GM23338 (cell line): Measurements from ENCODE around the gene THUMPD3. TPM values are rescaled to one million over a fixed set of nuclear protein-coding genes. Genes with fewer than 3 reads are reported as not detected.

Experiments used
- ATAC-seq: fragments of 200-7000 bp; cut with Tn5 transposase; 3 replicates; pipeline ENCODE4 v1.9.1; 2020
- DNase-seq: peaks from one replicate; pipeline ENCODE4 v3.0.0-alpha.2; 2015; ENCODE audit warnings: low spot score
- H2AFZ ChIP-seq: fragments of 200-600 bp; sonication (generic); 2 replicates; pipeline ENCODE4 v1.8.0; 2016; ENCODE audit warnings: antibody characterized with exemption, mild to moderate bottlenecking, moderate library complexity
- H3F3A ChIP-seq: fragments of 200-600 bp; sonication (generic); replicated peaks from 2 replicates; pipeline ENCODE4 v1.8.0; 2017; ENCODE audit warnings: antibody characterized with exemption, mixed run types, low read depth
- H3K27ac ChIP-seq: fragments of 200-600 bp; sonication (generic); 2 replicates; pipeline ENCODE4 v1.6.1; 2016; ENCODE audit warnings: low read depth
- H3K27me3 ChIP-seq: fragments of 200-600 bp; sonication (generic); 2 replicates; pipeline ENCODE4 v1.8.0; 2016; ENCODE audit warnings: mild to moderate bottlenecking, mixed run types, moderate library complexity; ENCODE audit not compliant: insufficient read depth
- H3K36me3 ChIP-seq: fragments of 200-600 bp; sonication (generic); 2 replicates; pipeline ENCODE4 v1.8.0; 2016; ENCODE audit warnings: mild to moderate bottlenecking; ENCODE audit not compliant: insufficient read depth
- H3K4me1 ChIP-seq: fragments of 200-600 bp; sonication (generic); 2 replicates; pipeline ENCODE4 v1.8.0; 2016; ENCODE audit warnings: mild to moderate bottlenecking, moderate library complexity; ENCODE audit not compliant: insufficient read depth
- H3K4me2 ChIP-seq: fragments of 200-600 bp; sonication (generic); 2 replicates; pipeline ENCODE4 v1.7.1; 2017; ENCODE audit warnings: mixed run types
- H3K4me3 ChIP-seq: fragments of 200-600 bp; sonication (generic); 2 replicates; pipeline ENCODE4 v1.6.1; 2016; ENCODE audit warnings: mixed run types
- H3K79me2 ChIP-seq: fragments of 200-600 bp; sonication (generic); replicated peaks from 2 replicates; pipeline ENCODE4 v1.8.0; 2017; ENCODE audit warnings: mild to moderate bottlenecking; ENCODE audit not compliant: insufficient read depth
- H3K9me2 ChIP-seq: fragments of 200-600 bp; sonication (generic); 2 replicates; pipeline ENCODE4 v1.8.0; 2017; ENCODE audit not compliant: insufficient read depth
- H4K20me1 ChIP-seq: fragments of 200-600 bp; sonication (generic); replicated peaks from 2 replicates; pipeline ENCODE4 v1.8.0; 2017; ENCODE audit warnings: mild to moderate bottlenecking; ENCODE audit not compliant: insufficient read depth
- H3K27ac Mint-ChIP-seq: 2 replicates; pipeline ENCODE4 v1.8.0; 2020; ENCODE audit warnings: inconsistent platforms, mild to moderate bottlenecking, moderate library complexity, mixed read lengths
- H3K27me3 Mint-ChIP-seq: 3 replicates; pipeline ENCODE4 v1.8.0; 2022; ENCODE audit warnings: low read depth, mild to moderate bottlenecking, moderate library complexity, mixed read lengths, inconsistent platforms; ENCODE audit not compliant: insufficient read depth, poor library complexity
- H3K36me3 Mint-ChIP-seq: 3 replicates; pipeline ENCODE4 v1.8.0; 2021; ENCODE audit warnings: low read depth, mild to moderate bottlenecking, inconsistent platforms, moderate library complexity, mixed read lengths
- H3K4me1 Mint-ChIP-seq: 3 replicates; pipeline ENCODE4 v1.8.0; 2020; ENCODE audit warnings: mild to moderate bottlenecking, inconsistent platforms, mixed read lengths
- H3K4me3 Mint-ChIP-seq: 3 replicates; pipeline ENCODE4 v1.8.0; 2021; ENCODE audit warnings: moderate library complexity, mild to moderate bottlenecking, inconsistent platforms, mixed read lengths
- H3K9me3 Mint-ChIP-seq: 3 replicates; pipeline ENCODE4 v1.8.0; 2020; ENCODE audit warnings: moderate library complexity, mild to moderate bottlenecking, inconsistent platforms, mixed read lengths
- CREB1 ChIP-seq: fragments of 250-450 bp; sonication (Bioruptor Pico); IDR thresholded peaks from 2 replicates; pipeline ENCODE4 v1.5.0; 2020; ENCODE audit warnings: low read depth, mild to moderate bottlenecking, moderate library complexity
- EZH2 ChIP-seq: fragments of 200-600 bp; sonication (generic); IDR thresholded peaks from one replicate; pipeline ENCODE4 v1.8.0; 2017; ENCODE audit warnings: antibody characterized with exemption, mild to moderate bottlenecking, low read depth; ENCODE audit not compliant: unreplicated experiment
- EZH2phosphoT487 ChIP-seq: fragments of 200-600 bp; sonication (generic); IDR thresholded peaks from one replicate; pipeline ENCODE4 v1.8.1; 2018; ENCODE audit warnings: antibody characterized with exemption; ENCODE audit not compliant: unreplicated experiment
- JUNB ChIP-seq: IDR thresholded peaks from one replicate; pipeline ENCODE4 v1.6.1; 2016; ENCODE audit warnings: antibody characterized with exemption; ENCODE audit not compliant: unreplicated experiment
- NANOG ChIP-seq: IDR thresholded peaks from 2 replicates; pipeline ENCODE4 v1.6.1; 2016; ENCODE audit warnings: antibody characterized with exemption, borderline replicate concordance
- POLR2AphosphoS5 ChIP-seq: IDR thresholded peaks from 2 replicates; pipeline ENCODE4 v1.6.1; 2016; ENCODE audit warnings: antibody characterized with exemption, low read depth
- STAT1 ChIP-seq: IDR thresholded peaks from one replicate; pipeline ENCODE4 v1.6.1; 2016; ENCODE audit warnings: antibody characterized with exemption; ENCODE audit not compliant: unreplicated experiment
- ZNF114 ChIP-seq: fragments of 250-450 bp; sonication (Bioruptor Pico); IDR thresholded peaks from 2 replicates; pipeline ENCODE4 v1.5.0; 2020; ENCODE audit warnings: mild to moderate bottlenecking, moderate library complexity
- ZNF331 ChIP-seq: fragments of 250-450 bp; sonication (Bioruptor Pico); IDR thresholded peaks from 2 replicates; pipeline ENCODE4 v1.5.0; 2020; ENCODE audit warnings: low read depth, mild to moderate bottlenecking, moderate library complexity
- ZNF462 ChIP-seq: fragments of 250-450 bp; sonication (Bioruptor Pico); IDR thresholded peaks from 2 replicates; pipeline ENCODE4 v1.5.0; 2020; ENCODE audit warnings: mild to moderate bottlenecking, moderate library complexity
- long read RNA-seq: library from polyadenylated mRNA; unstranded; transcript quantifications from one replicate; pipeline ENCODE4 v2.0.0, GENCODE V29; 2020; ENCODE audit not compliant: unreplicated experiment
- polyA plus RNA-seq: library from polyadenylated mRNA; unstranded; fragments of >200 nt; fragmentation: Nextera tagmentation; extraction: Ambion mirVana; gene quantifications from 2 replicates; pipeline ENCODE4 v1.2.1, GENCODE V29; 2016
- total RNA-seq: library from RNA; depleted of rRNA; stranded (reverse); fragments of >200 nt; shearing (Covaris generic); gene quantifications from 2 replicates; pipeline ENCODE4 v1.2.3, GENCODE V29; 2014; rRNA removed
- TF ChIP-seq, protein P1 (sequence below): IDR thresholded peaks from 2 replicates; pipeline ENCODE4 v1.6.1; 2016; ENCODE audit warnings: antibody characterized with exemption
- TF ChIP-seq, protein P2 (sequence below): IDR thresholded peaks from one replicate; pipeline ENCODE4 v1.6.1; 2018; ENCODE audit warnings: antibody characterized with exemption; ENCODE audit not compliant: unreplicated experiment

The THUMPD3 gene, protein sequence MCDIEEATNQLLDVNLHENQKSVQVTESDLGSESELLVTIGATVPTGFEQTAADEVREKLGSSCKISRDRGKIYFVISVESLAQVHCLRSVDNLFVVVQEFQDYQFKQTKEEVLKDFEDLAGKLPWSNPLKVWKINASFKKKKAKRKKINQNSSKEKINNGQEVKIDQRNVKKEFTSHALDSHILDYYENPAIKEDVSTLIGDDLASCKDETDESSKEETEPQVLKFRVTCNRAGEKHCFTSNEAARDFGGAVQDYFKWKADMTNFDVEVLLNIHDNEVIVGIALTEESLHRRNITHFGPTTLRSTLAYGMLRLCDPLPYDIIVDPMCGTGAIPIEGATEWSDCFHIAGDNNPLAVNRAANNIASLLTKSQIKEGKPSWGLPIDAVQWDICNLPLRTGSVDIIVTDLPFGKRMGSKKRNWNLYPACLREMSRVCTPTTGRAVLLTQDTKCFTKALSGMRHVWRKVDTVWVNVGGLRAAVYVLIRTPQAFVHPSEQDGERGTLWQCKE
- total RNA-seq (30.1 and 37.3 TPM in 2 replicates), polyA plus RNA-seq (45.2 and 54.1 TPM in 2 replicates)
- long read RNA-seq, transcript THUMPD3-206 (10 exons, 2,877 nt): major isoform, 7 of 28 reads
- long read RNA-seq, transcript THUMPD3-201 (10 exons, 3,961 nt): minor isoform, 5 of 28 reads
- long read RNA-seq, partial matches to known transcripts: 12 of 28 reads
- long read RNA-seq, other reads (novel, unspliced or antisense): 4 of 28 reads

DNA sequence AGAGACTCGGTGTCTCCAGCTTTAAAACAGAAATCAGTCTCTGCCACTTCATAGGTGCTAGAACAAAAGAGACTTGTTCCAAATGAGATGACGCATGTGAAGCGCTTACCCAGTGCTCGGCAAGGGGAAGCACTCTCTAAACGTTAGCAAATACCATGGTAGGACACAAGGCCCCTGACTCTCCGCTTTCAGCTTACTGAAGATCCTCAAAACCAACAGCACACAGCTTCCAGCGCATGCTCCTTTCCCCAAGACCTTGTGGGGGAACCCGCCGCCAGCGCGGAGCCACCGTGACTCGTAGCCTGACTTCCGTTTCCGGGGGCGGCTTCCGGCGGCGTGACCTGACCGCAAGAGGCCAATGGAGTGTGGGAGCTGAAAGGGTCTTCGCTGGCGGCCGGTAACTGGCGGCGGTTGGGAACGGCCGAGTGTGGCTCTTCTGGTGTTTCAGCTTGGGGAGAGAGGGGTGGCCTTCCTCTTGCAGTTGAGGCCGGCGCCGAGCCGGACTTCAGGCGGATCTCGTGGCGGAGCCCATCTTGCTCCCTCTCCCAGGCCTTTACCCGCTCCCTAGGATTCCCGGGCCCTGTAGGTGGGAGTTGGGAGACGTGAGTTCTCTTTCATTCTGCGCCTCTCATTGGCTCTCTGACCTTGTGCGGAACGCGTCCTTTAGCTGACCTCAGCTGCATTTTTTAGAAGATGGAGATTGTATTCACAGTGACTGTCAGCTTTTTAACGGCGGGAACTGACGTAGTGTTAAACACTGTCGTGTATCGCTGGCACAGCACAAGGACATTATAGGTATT is at the start of gene THUMPD3:
Gene THUMPD3 (plus strand): TSS at position 324 of the 800 bp plus-strand sequence. CDS start 2,015 bp downstream, outside the sequence.
- peak within 1 kb of the TSS; percentile 86 for H3K4me2 ChIP-seq
- H3K27me3 Mint-ChIP-seq: peaks cover 5% of the 10 kb centered on the region
- H3K4me3 ChIP-seq: peak within 1 kb of the TSS; percentile 77
- ATAC-seq (peak; percentile 98), DNase-seq (peak; percentile 95)
- H3K4me3 Mint-ChIP-seq: peak within 1 kb of the TSS; percentile 96
- H3K36me3 Mint-ChIP-seq: peaks cover 50% of the 10 kb centered on the region
- peaks cover 11% of the 10 kb centered on the region; the same call in 1 of the 3 replicates for H3K4me1 Mint-ChIP-seq
- H3K9me3 Mint-ChIP-seq: peaks cover 3% of the 10 kb centered on the region; the same call in 2 of the 3 replicates
- no peaks in the 10 kb centered on the region; the same call in 1 of the 2 replicates for H4K20me1 ChIP-seq
- H3K27ac Mint-ChIP-seq: peak within 1 kb of the TSS; percentile 99
- 0 out of 2 replicates have a peak, but pooled peaks cover 11% of the 10 kb centered on the region for H3K9me2 ChIP-seq
- peaks cover 10% of the 10 kb centered on the region; the same call in 1 of the 2 replicates for H3K4me1 ChIP-seq
- peaks cover 26% of the 10 kb centered on the region for H3K79me2 ChIP-seq
- peak within 1 kb of the TSS; percentile 95 for H3K27ac ChIP-seq
- no peaks in the 10 kb centered on the region for H3K27me3 ChIP-seq
- 0 out of 2 replicates have a peak, but pooled peaks cover 3% of the 10 kb centered on the region for H3F3A ChIP-seq
- H2AFZ ChIP-seq: peak within 1 kb of the TSS; percentile 60; the same call in 1 of the 2 replicates
- peaks cover 30% of the 10 kb centered on the region for H3K36me3 ChIP-seq
- TF ChIP-seq, protein P1, sequence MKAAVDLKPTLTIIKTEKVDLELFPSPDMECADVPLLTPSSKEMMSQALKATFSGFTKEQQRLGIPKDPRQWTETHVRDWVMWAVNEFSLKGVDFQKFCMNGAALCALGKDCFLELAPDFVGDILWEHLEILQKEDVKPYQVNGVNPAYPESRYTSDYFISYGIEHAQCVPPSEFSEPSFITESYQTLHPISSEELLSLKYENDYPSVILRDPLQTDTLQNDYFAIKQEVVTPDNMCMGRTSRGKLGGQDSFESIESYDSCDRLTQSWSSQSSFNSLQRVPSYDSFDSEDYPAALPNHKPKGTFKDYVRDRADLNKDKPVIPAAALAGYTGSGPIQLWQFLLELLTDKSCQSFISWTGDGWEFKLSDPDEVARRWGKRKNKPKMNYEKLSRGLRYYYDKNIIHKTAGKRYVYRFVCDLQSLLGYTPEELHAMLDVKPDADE: peak; percentile 91
- TF ChIP-seq POLR2AphosphoS5 (peak; percentile 98), ZNF331 (no peak), ZNF114 (CRISPR knock-in tag) (no peak), STAT1 (no peak), EZH2phosphoT487 (no peak), NANOG (no peak), CREB1 (peak; percentile 27), EZH2 (no peak), JUNB (no peak), ZNF462 (no peak)
- TF ChIP-seq, protein P2, sequence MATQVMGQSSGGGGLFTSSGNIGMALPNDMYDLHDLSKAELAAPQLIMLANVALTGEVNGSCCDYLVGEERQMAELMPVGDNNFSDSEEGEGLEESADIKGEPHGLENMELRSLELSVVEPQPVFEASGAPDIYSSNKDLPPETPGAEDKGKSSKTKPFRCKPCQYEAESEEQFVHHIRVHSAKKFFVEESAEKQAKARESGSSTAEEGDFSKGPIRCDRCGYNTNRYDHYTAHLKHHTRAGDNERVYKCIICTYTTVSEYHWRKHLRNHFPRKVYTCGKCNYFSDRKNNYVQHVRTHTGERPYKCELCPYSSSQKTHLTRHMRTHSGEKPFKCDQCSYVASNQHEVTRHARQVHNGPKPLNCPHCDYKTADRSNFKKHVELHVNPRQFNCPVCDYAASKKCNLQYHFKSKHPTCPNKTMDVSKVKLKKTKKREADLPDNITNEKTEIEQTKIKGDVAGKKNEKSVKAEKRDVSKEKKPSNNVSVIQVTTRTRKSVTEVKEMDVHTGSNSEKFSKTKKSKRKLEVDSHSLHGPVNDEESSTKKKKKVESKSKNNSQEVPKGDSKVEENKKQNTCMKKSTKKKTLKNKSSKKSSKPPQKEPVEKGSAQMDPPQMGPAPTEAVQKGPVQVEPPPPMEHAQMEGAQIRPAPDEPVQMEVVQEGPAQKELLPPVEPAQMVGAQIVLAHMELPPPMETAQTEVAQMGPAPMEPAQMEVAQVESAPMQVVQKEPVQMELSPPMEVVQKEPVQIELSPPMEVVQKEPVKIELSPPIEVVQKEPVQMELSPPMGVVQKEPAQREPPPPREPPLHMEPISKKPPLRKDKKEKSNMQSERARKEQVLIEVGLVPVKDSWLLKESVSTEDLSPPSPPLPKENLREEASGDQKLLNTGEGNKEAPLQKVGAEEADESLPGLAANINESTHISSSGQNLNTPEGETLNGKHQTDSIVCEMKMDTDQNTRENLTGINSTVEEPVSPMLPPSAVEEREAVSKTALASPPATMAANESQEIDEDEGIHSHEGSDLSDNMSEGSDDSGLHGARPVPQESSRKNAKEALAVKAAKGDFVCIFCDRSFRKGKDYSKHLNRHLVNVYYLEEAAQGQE: peak; percentile 31
